H1 (cell line): Measurements from ENCODE around the gene PTPRF. TPM values are rescaled to one million over a fixed set of nuclear protein-coding genes. Genes with fewer than 3 reads are reported as not detected.

Experiments used
- HDAC6 ChIP-seq: IDR thresholded peaks from one replicate; pipeline ENCODE4 v1.7.1; 2012; ENCODE audit warnings: low read depth, mild to moderate bottlenecking, inconsistent platforms, low read length, moderate library complexity
- KDM1A ChIP-seq: fragments of 200-600, 300-600 bp; sonication (generic); IDR thresholded peaks from 2 replicates; pipeline ENCODE4 v1.7.1; 2016; ENCODE audit warnings: mild to moderate bottlenecking, low read length, borderline replicate concordance
- RAD21 ChIP-seq, 2 experiments: IDR thresholded peaks in 1 of 2; conservative IDR thresholded peaks in 1 of 2; 2 replicates each; pipeline ENCODE4 v1.6.1; 2011; ENCODE audit warnings: low read depth in 2 of 2, low read length in 2 of 2, improper control_type of control experiment in 1 of 2, inconsistent platforms in 1 of 2, mild to moderate bottlenecking in 1 of 2, moderate library complexity in 1 of 2
- SRF ChIP-seq: IDR thresholded peaks from 2 replicates; pipeline ENCODE4 v1.6.1; 2011; ENCODE audit warnings: mild to moderate bottlenecking, low read depth, low read length, moderate library complexity
- polyA plus RNA-seq, 7 experiments: library from polyadenylated mRNA; depleted of rRNA in 3 of 7; stranded (reverse) in 5 of 7; unstranded in 2 of 7; fragments of >200 nt in 5 of 7; fragments of 200-250 nt in 2 of 7; gene quantifications; 1 replicate in 5 of 7; 2 replicates in 1 of 7; 4 replicates in 1 of 7; pipeline versions ENCODE4 v1.2.1 to v1.2.3, GENCODE V29; 2011 to 2013; ENCODE audit warnings: missing spikeins in 2 of 7, mixed read lengths in 2 of 7
- total RNA-seq: library from RNA; stranded (reverse); fragmentation: NEBNext Ultra II Directional; extraction: Animal tissue kit (Norgen Biotek cat#: 25700); gene quantifications from 2 replicates; pipeline ENCODE4 v1.2.1, GENCODE V29; 2021

The PTPRF gene
- total and polyA plus RNA-seq, 2 of the 8 experiments (the other 6 are each of a cell fraction or from before 2014, with no cell fraction given) = 136 to 231 TPM

DNA sequence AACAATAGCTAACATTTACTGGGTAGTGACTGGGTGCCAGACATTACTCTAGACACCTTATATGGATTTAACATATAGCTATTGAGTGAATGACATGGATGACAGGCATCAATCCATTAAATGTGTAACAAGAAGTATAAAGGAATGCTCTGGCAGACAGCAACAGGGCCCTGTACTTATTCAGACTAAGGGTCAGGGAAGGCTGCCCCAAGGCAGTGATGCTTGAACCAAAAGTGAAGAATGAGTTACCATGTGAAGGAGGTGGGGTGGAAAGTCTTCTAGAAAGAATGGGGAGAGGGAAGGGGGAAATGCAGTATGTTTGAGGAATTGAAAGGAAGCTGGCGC lies 8.3 kb upstream of the PTPRF start (continued):
- TF ChIP-seq HDAC6 (no peak), KDM1A (no peak), SRF (no peak), RAD21 (IDR thresholded peaks at IDR 0.05 in 1 of 2, conservative IDR thresholded peaks at IDR 0.05 in 1 of 2; ENCODE audit: low read depth in 2 of 2, low read length in 2 of 2) (no peak)
